ENCODE results near the gene ACOT8.
"Not testable (repeated sequence)": the region's sequence is repeated elsewhere in the genome, so short reads cannot be mapped to it uniquely, and the experiment has no call there.

Gene ACOT8

DNA sequence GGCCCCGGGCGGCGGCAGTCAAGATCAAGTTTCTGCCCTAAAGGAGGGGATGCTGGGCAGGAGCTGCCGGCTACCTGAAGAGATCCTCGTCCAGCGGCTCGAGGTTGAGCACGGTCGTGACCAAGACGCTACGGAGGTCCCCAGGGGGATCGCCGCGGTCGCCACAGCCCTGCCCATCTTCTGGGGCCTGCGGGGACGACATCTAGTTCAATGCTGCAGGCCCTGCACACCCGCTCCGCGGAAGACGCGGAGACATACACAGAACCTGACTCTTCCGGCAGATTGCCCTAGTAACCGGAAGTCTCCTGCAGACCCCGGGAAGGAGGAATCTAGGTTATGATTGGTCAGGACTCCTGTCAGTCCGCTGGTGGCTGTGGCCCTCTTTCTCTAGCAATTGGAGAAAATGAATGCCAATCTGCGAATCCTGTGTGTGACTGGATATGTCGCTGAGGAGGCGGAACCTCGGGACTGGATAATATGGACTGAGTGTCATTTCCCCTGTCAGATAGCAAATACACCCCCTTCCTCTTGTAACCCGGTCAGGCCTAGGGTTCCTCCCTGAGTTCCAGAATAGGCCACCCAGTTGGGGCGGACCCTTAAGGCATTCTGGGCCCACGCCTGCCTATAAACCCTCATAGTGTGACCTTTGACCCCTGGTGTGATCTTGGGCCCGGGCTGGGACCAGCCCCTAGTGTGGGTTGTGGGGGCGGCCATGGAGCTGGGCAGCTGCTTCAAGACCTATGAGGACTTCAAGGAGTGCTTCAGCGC is at the start of gene ACOT8, which contains the start of gene ZSWIM3:
ACOT8 (minus strand) TSS at position 279 of the 768 bp plus-strand sequence; CDS start at position 202, 77 bp downstream.
ZSWIM3 (plus strand) TSS at position 501 of the 768 bp plus-strand sequence; CDS start at position 713, 212 bp downstream.
- Histone ChIP-seq H3K9me3 (ENCODE audit: control insufficient read depth, low read length) (no peaks in the 10 kb centered on the region), H3K4me3 (ENCODE audit: low read length) (peak within 1 kb of the TSS; percentile 85), H3K36me3 (ENCODE audit: control insufficient read depth, insufficient read depth, low read length) (no peaks in the 10 kb centered on the region), H3K27me3 (ENCODE audit: control insufficient read depth, insufficient read depth, low read length) (no peaks in the 10 kb centered on the region), H3K9ac (ENCODE audit: low read length) (peak within 1 kb of the TSS; percentile 90), H3K4me1 (ENCODE audit: control insufficient read depth, insufficient read depth, low read length) (peaks cover 24% of the 10 kb centered on the region)

- Histone ChIP-seq H3K27me3 (ENCODE audit: control insufficient read depth, insufficient read depth, low read length) (no peaks in the 10 kb centered on the region), H3K36me3 (ENCODE audit: control insufficient read depth, insufficient read depth, low read length) (no peaks in the 10 kb centered on the region), H3K4me1 (ENCODE audit: control insufficient read depth, insufficient read depth, low read length) (no peaks in the 10 kb centered on the region), H3K4me3 (ENCODE audit: low read length) (no peak overlapping the region), H3K9me3 (ENCODE audit: control insufficient read depth, low read length) (no peaks in the 10 kb centered on the region), H3K9ac (ENCODE audit: low read length) (no peak overlapping the region)
Observed at GRCh38 chr20:45905505-45906079, 48.4 kb upstream of the ACOT8 start.

GRCh38 chr20:45904583-45905504 is 47.7 kb upstream of the ACOT8 start:
- no peaks in the 10 kb centered on the region for H3K36me3 ChIP-seq (ENCODE audit: control insufficient read depth, insufficient read depth, low read length)
- H3K27me3 ChIP-seq (ENCODE audit: control insufficient read depth, insufficient read depth, low read length), result no peaks in the 10 kb centered on the region
- H3K4me3 ChIP-seq (ENCODE audit: low read length), result no peak overlapping the region
- H3K9ac ChIP-seq (ENCODE audit: low read length), result no peak overlapping the region
- no peaks in the 10 kb centered on the region for H3K4me1 ChIP-seq (ENCODE audit: control insufficient read depth, insufficient read depth, low read length)
- no peaks in the 10 kb centered on the region for H3K9me3 ChIP-seq (ENCODE audit: control insufficient read depth, low read length)

- Histone ChIP-seq H3K27me3 (ENCODE audit: control insufficient read depth, insufficient read depth, low read length) (no peaks in the 10 kb centered on the region), H3K4me1 (ENCODE audit: control insufficient read depth, insufficient read depth, low read length) (no peaks in the 10 kb centered on the region), H3K36me3 (ENCODE audit: control insufficient read depth, insufficient read depth, low read length) (peaks cover under 1% of the 10 kb centered on the region), H3K4me3 (ENCODE audit: low read length) (no peak overlapping the region), H3K9ac (ENCODE audit: low read length) (no peak overlapping the region), H3K9me3 (ENCODE audit: control insufficient read depth, low read length) (no peaks in the 10 kb centered on the region)
Observed at GRCh38 chr20:45902199-45902701, 45.1 kb upstream of the ACOT8 start.

- not testable (repeated sequence) for H3K36me3 ChIP-seq (ENCODE audit: control insufficient read depth, insufficient read depth, low read length); H3K4me3 ChIP-seq (ENCODE audit: low read length); H3K9me3 ChIP-seq (ENCODE audit: control insufficient read depth, low read length); H3K4me1 ChIP-seq (ENCODE audit: control insufficient read depth, insufficient read depth, low read length); H3K9ac ChIP-seq (ENCODE audit: low read length); H3K27me3 ChIP-seq (ENCODE audit: control insufficient read depth, insufficient read depth, low read length)
Observed at GRCh38 chr20:45901332-45901731, 44.1 kb upstream of the ACOT8 start.

- H3K4me3 ChIP-seq (ENCODE audit: low read length), result no peak overlapping the region
- no peaks in the 10 kb centered on the region for H3K4me1 ChIP-seq (ENCODE audit: control insufficient read depth, insufficient read depth, low read length)
- peaks cover 9% of the 10 kb centered on the region for H3K36me3 ChIP-seq (ENCODE audit: control insufficient read depth, insufficient read depth, low read length)
- no peaks in the 10 kb centered on the region for H3K27me3 ChIP-seq (ENCODE audit: control insufficient read depth, insufficient read depth, low read length)
- no peaks in the 10 kb centered on the region for H3K9me3 ChIP-seq (ENCODE audit: control insufficient read depth, low read length)
- no peak overlapping the region for H3K9ac ChIP-seq (ENCODE audit: low read length)
Observed at GRCh38 chr20:45899046-45899835, 42.0 kb upstream of the ACOT8 start.

- no peaks in the 10 kb centered on the region for H3K9me3 ChIP-seq (ENCODE audit: control insufficient read depth, low read length)
- H3K27me3 ChIP-seq (ENCODE audit: control insufficient read depth, insufficient read depth, low read length), result no peaks in the 10 kb centered on the region
- no peak overlapping the region for H3K4me3 ChIP-seq (ENCODE audit: low read length)
- H3K9ac ChIP-seq (ENCODE audit: low read length), result no peak overlapping the region
- H3K4me1 ChIP-seq (ENCODE audit: control insufficient read depth, insufficient read depth, low read length), result no peaks in the 10 kb centered on the region
- H3K36me3 ChIP-seq (ENCODE audit: control insufficient read depth, insufficient read depth, low read length), result peaks cover 12% of the 10 kb centered on the region
Observed at GRCh38 chr20:45898285-45898684, 41.1 kb upstream of the ACOT8 start.

- no peaks in the 10 kb centered on the region for H3K27me3 ChIP-seq (ENCODE audit: control insufficient read depth, insufficient read depth, low read length)
- no peak overlapping the region for H3K9ac ChIP-seq (ENCODE audit: low read length)
- H3K36me3 ChIP-seq (ENCODE audit: control insufficient read depth, insufficient read depth, low read length), result peaks cover 12% of the 10 kb centered on the region
- H3K4me1 ChIP-seq (ENCODE audit: control insufficient read depth, insufficient read depth, low read length), result peaks cover under 1% of the 10 kb centered on the region
- H3K9me3 ChIP-seq (ENCODE audit: control insufficient read depth, low read length), result no peaks in the 10 kb centered on the region
- no peak overlapping the region for H3K4me3 ChIP-seq (ENCODE audit: low read length)
Observed at GRCh38 chr20:45897692-45898091, 40.5 kb upstream of the ACOT8 start.

GRCh38 chr20:45897289-45897688 is 40.1 kb upstream of the ACOT8 start:
- Histone ChIP-seq H3K9me3 (ENCODE audit: control insufficient read depth, low read length) (no peaks in the 10 kb centered on the region), H3K9ac (ENCODE audit: low read length) (no peak overlapping the region), H3K27me3 (ENCODE audit: control insufficient read depth, insufficient read depth, low read length) (no peaks in the 10 kb centered on the region), H3K36me3 (ENCODE audit: control insufficient read depth, insufficient read depth, low read length) (peaks cover 12% of the 10 kb centered on the region), H3K4me3 (ENCODE audit: low read length) (no peak overlapping the region), H3K4me1 (ENCODE audit: control insufficient read depth, insufficient read depth, low read length) (peaks cover 4% of the 10 kb centered on the region)

- Histone ChIP-seq H3K9ac (ENCODE audit: low read length) (no peak overlapping the region), H3K4me1 (ENCODE audit: control insufficient read depth, insufficient read depth, low read length) (peaks cover 10% of the 10 kb centered on the region), H3K4me3 (ENCODE audit: low read length) (no peak overlapping the region), H3K9me3 (ENCODE audit: control insufficient read depth, low read length) (no peaks in the 10 kb centered on the region), H3K27me3 (ENCODE audit: control insufficient read depth, insufficient read depth, low read length) (no peaks in the 10 kb centered on the region), H3K36me3 (ENCODE audit: control insufficient read depth, insufficient read depth, low read length) (peaks cover 12% of the 10 kb centered on the region)
Observed at GRCh38 chr20:45896641-45897161, 39.5 kb upstream of the ACOT8 start.

- peaks cover 12% of the 10 kb centered on the region for H3K36me3 ChIP-seq (ENCODE audit: control insufficient read depth, insufficient read depth, low read length)
- no peak overlapping the region for H3K4me3 ChIP-seq (ENCODE audit: low read length)
- no peak overlapping the region for H3K9ac ChIP-seq (ENCODE audit: low read length)
- no peaks in the 10 kb centered on the region for H3K27me3 ChIP-seq (ENCODE audit: control insufficient read depth, insufficient read depth, low read length)
- H3K9me3 ChIP-seq (ENCODE audit: control insufficient read depth, low read length), result no peaks in the 10 kb centered on the region
- peaks cover 12% of the 10 kb centered on the region for H3K4me1 ChIP-seq (ENCODE audit: control insufficient read depth, insufficient read depth, low read length)
Observed at GRCh38 chr20:45894797-45895196, 37.6 kb upstream of the ACOT8 start.

All from mucosa of stomach (tissue), 1 donor.